Measurements from ENCODE around the gene MCF2L.

MCF2L gene

GRCh38 chr13:112968910-112969691 lies at the start of gene MCF2L:
MCF2L (plus strand) TSS chr13:112969214; CDS start chr13:112969380, 166 bp downstream.
- no peak for TF ChIP-seq CTCF (IDR thresholded peaks at IDR 0.05)
- Histone ChIP-seq H3K27ac (no peak within 1 kb of the TSS), H3K4me3 (peak within 1 kb of the TSS; percentile 70)
- DNase-seq (ENCODE audit: low spot score), result no peak

- H3K27ac ChIP-seq, result no peak overlapping the region
- DNase-seq (ENCODE audit: low spot score), result no peak
These were observed 45.1 kb upstream of the MCF2L start for GRCh38 chr13:112923962-112924361.

GRCh38 chr13:112924365-112924764 lies 44.6 kb upstream of the MCF2L start:
- TF ChIP-seq CTCF (IDR thresholded peaks at IDR 0.05), result no peak
- no peak overlapping the region for H3K27ac ChIP-seq
- no peak overlapping the region for H3K4me3 ChIP-seq
- DNase-seq (ENCODE audit: low spot score), result no peak

More at GRCh38 chr13:112923962-112924361, 45.1 kb upstream of the MCF2L start:
- no peak for TF ChIP-seq CTCF (IDR thresholded peaks at IDR 0.05)
- H3K4me3 ChIP-seq, result no peak overlapping the region

- H3K27ac ChIP-seq, result no peak overlapping the region
- no peak for TF ChIP-seq CTCF (IDR thresholded peaks at IDR 0.05)
- H3K4me3 ChIP-seq, result no peak overlapping the region
- DNase-seq (ENCODE audit: low spot score), result no peak
These were observed 43.0 kb upstream of the MCF2L start for GRCh38 chr13:112926003-112926402.

- no peak for DNase-seq (ENCODE audit: low spot score)
- Histone ChIP-seq H3K27ac (no peak overlapping the region), H3K4me3 (no peak overlapping the region)
- TF ChIP-seq CTCF (IDR thresholded peaks at IDR 0.05), result no peak
These were observed 42.0 kb upstream of the MCF2L start for GRCh38 chr13:112926993-112927392.

- DNase-seq (ENCODE audit: low spot score), result no peak
- no peak overlapping the region for H3K27ac ChIP-seq
- H3K4me3 ChIP-seq, result no peak overlapping the region
- no peak for TF ChIP-seq CTCF (IDR thresholded peaks at IDR 0.05)
These were observed 40.7 kb upstream of the MCF2L start for GRCh38 chr13:112928020-112928971.
